Smooth muscle cell (in vitro differentiated cells): ENCODE data around the gene TARS2. TPM values are rescaled to one million over a fixed set of nuclear protein-coding genes. Genes with fewer than 3 reads are reported as not detected.

Experiments
- DNase-seq: peaks from one replicate; lab custom pipeline; 2025; ENCODE audit not compliant: unreplicated experiment; lab: John Stamatoyannopoulos, UW
- H2AFZ ChIP-seq: fragments of 200-600 bp; sonication (generic); 2 replicates; pipeline ENCODE4 v1.6.0; 2016; ENCODE audit warnings: antibody characterized with exemption, low read depth, mild to moderate bottlenecking
- H3F3A ChIP-seq: fragments of 200-600 bp; sonication (generic); 2 replicates; pipeline ENCODE4 v1.6.0; 2017; ENCODE audit warnings: antibody characterized with exemption, low read depth
- H3K27ac ChIP-seq: fragments of 200-600 bp; sonication (generic); 2 replicates; pipeline ENCODE4 v1.5.1; 2016; ENCODE audit warnings: low read depth, mild to moderate bottlenecking
- H3K27me3 ChIP-seq: fragments of 200-600 bp; sonication (generic); 2 replicates; pipeline ENCODE4 v1.6.1; 2016; ENCODE audit warnings: low read depth, mild to moderate bottlenecking
- H3K36me3 ChIP-seq: fragments of 200-600 bp; sonication (generic); 2 replicates; pipeline ENCODE4 v1.5.1; 2016; ENCODE audit warnings: low read depth
- H3K4me1 ChIP-seq: fragments of 200-600 bp; sonication (generic); 2 replicates; pipeline ENCODE4 v1.5.1; 2016; ENCODE audit warnings: low read depth
- H3K4me2 ChIP-seq: fragments of 200-600 bp; sonication (generic); 2 replicates; pipeline ENCODE4 v1.6.0; 2016; ENCODE audit warnings: mild to moderate bottlenecking
- H3K4me3 ChIP-seq: fragments of 200-600 bp; sonication (generic); 2 replicates; pipeline ENCODE4 v1.5.1; 2016; ENCODE audit warnings: mild to moderate bottlenecking
- H3K79me2 ChIP-seq: fragments of 200-600 bp; sonication (generic); 2 replicates; pipeline ENCODE4 v1.6.0; 2016; ENCODE audit warnings: low read depth, mild to moderate bottlenecking
- H3K9ac ChIP-seq: fragments of 200-600 bp; sonication (generic); 2 replicates; pipeline ENCODE4 v1.6.0; 2016; ENCODE audit warnings: low read depth
- H3K9me3 ChIP-seq: fragments of 200-600 bp; sonication (generic); replicated peaks from 2 replicates; pipeline ENCODE4 v1.5.1; 2016; ENCODE audit warnings: low read depth
- H4K20me1 ChIP-seq: fragments of 200-600 bp; sonication (generic); 2 replicates; pipeline ENCODE4 v1.6.0; 2016; ENCODE audit warnings: low read depth
- WGBS: methylation state at CpG from one replicate; pipeline ENCODE4 v1.1.7; 2016; ENCODE audit warnings: low lambda C conversion rate; 5-methylcytosine and 5-hydroxymethylcytosine counted together
- polyA plus RNA-seq: library from polyadenylated mRNA; unstranded; fragments of >200 nt; fragmentation: Nextera tagmentation; extraction: Ambion mirVana; gene quantifications from 2 replicates; pipeline ENCODE4 v1.2.1, GENCODE V29; 2016
- total RNA-seq: library from RNA; depleted of rRNA; stranded (reverse); fragments of >200 nt; gene quantifications from 2 replicates; pipeline ENCODE4 v1.2.3, GENCODE V29; 2014
- TF ChIP-seq, protein P1 (sequence below): fragments of 200-600 bp; sonication (generic); IDR thresholded peaks from 2 replicates; pipeline ENCODE4 v1.5.1; 2017; ENCODE audit warnings: borderline replicate concordance, mild to moderate bottlenecking, antibody characterized with exemption; ENCODE audit not compliant: insufficient read depth, poor library complexity, severe bottlenecking

The TARS2 gene
- total and polyA plus RNA-seq, 2 experiments from 2014 or later = 8.6 to 20.9 TPM

GRCh38 chr1:150548632-150549495 is 61.6 kb downstream of the TARS2 start, which contains the start of gene ADAMTSL4:
ADAMTSL4 (plus strand) TSS chr1:150549408; CDS start chr1:150552289, 2,881 bp downstream.
- H3K4me1 ChIP-seq = peaks cover 7% of the 10 kb centered on the region
- H3K27ac ChIP-seq = peak within 1 kb of the TSS; percentile 51
- peak within 1 kb of the TSS; percentile 28 for H3K9ac ChIP-seq
- WGBS = under 1% methylated on average over 76 of the region's 91 CpGs
- H3K9me3 ChIP-seq = no peaks in the 10 kb centered on the region
- H3K4me2 ChIP-seq = peak within 1 kb of the TSS; percentile 94
- H3K4me3 ChIP-seq = peak within 1 kb of the TSS; percentile 63
- H3K36me3 ChIP-seq = no peaks in the 10 kb centered on the region
- H3K27me3 ChIP-seq = no peaks in the 10 kb centered on the region
- TF ChIP-seq, protein P1, sequence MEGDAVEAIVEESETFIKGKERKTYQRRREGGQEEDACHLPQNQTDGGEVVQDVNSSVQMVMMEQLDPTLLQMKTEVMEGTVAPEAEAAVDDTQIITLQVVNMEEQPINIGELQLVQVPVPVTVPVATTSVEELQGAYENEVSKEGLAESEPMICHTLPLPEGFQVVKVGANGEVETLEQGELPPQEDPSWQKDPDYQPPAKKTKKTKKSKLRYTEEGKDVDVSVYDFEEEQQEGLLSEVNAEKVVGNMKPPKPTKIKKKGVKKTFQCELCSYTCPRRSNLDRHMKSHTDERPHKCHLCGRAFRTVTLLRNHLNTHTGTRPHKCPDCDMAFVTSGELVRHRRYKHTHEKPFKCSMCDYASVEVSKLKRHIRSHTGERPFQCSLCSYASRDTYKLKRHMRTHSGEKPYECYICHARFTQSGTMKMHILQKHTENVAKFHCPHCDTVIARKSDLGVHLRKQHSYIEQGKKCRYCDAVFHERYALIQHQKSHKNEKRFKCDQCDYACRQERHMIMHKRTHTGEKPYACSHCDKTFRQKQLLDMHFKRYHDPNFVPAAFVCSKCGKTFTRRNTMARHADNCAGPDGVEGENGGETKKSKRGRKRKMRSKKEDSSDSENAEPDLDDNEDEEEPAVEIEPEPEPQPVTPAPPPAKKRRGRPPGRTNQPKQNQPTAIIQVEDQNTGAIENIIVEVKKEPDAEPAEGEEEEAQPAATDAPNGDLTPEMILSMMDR = no peak
- no peak for DNase-seq
- no peaks in the 10 kb centered on the region for H3K79me2 ChIP-seq
- no peak within 1 kb of the TSS for H2AFZ ChIP-seq
- no peaks in the 10 kb centered on the region for H4K20me1 ChIP-seq
- peaks cover 29% of the 10 kb centered on the region for H3F3A ChIP-seq

GRCh38 chr1:150549496-150550221 is 62.4 kb downstream of the TARS2 start:
- DNase-seq = no peak
- Histone ChIP-seq H3K4me2 (peak overlapping the region; percentile 94), H3K27me3 (no peaks in the 10 kb centered on the region), H3K36me3 (no peaks in the 10 kb centered on the region), H4K20me1 (no peaks in the 10 kb centered on the region), H2AFZ (no peak overlapping the region), H3K4me3 (peak overlapping the region; percentile 63), H3K79me2 (no peaks in the 10 kb centered on the region), H3F3A (peaks cover 29% of the 10 kb centered on the region), H3K4me1 (peaks cover 7% of the 10 kb centered on the region), H3K9ac (peak overlapping the region; percentile 28), H3K9me3 (no peaks in the 10 kb centered on the region), H3K27ac (no peak overlapping the region)
- TF ChIP-seq, protein P1 = no peak
- 28% methylated on average over 38 of the region's 43 CpGs for WGBS

- Histone ChIP-seq H3K27ac (peak overlapping the region; percentile 51), H3F3A (peaks cover 29% of the 10 kb centered on the region)
- WGBS = 72% methylated on average over 15 of the region's 22 CpGs
Measured at GRCh38 chr1:150550222-150551050, 63.2 kb downstream of the TARS2 start.

More at GRCh38 chr1:150550222-150551050, 63.2 kb downstream of the TARS2 start:
- Histone ChIP-seq H4K20me1 (no peaks in the 10 kb centered on the region), H3K9me3 (no peaks in the 10 kb centered on the region), H3K4me1 (peaks cover 7% of the 10 kb centered on the region), H3K9ac (no peak overlapping the region), H3K27me3 (no peaks in the 10 kb centered on the region), H3K4me3 (peak overlapping the region; percentile 63), H3K36me3 (no peaks in the 10 kb centered on the region), H3K79me2 (no peaks in the 10 kb centered on the region), H2AFZ (no peak overlapping the region), H3K4me2 (peak overlapping the region; percentile 94)
- no peak for DNase-seq
- TF ChIP-seq, protein P1 = no peak
